Measurements from ENCODE around the gene BMX.
A peak's percentile ranks its signal among the peaks of the same experiment; 100 is the strongest.

The BMX gene

DNA sequence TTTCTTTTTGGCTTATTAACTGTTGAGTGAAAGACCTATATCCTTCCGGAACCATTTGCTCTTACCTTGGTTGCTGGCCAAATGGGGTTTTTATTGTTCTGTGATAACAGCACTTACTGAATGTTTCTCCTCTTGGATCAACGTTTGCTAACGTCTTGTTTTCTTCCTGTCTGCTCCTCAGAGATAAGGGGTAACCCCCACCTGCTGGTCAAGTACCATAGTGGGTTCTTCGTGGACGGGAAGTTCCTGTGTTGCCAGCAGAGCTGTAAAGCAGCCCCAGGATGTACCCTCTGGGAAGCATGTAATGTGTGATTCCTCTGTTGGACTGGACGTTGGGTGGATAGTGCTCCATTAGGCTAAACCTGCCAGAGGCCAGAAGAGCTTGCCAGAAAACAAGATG, 15.3 kb downstream of the BMX start:
- no peak for TF ChIP-seq CTCF (conservative IDR thresholded peaks at IDR 0.05; ENCODE audit: low read depth, low read length)
- no peak overlapping the region for H3K4me3 ChIP-seq (ENCODE audit: low read depth, low read length)

DNA sequence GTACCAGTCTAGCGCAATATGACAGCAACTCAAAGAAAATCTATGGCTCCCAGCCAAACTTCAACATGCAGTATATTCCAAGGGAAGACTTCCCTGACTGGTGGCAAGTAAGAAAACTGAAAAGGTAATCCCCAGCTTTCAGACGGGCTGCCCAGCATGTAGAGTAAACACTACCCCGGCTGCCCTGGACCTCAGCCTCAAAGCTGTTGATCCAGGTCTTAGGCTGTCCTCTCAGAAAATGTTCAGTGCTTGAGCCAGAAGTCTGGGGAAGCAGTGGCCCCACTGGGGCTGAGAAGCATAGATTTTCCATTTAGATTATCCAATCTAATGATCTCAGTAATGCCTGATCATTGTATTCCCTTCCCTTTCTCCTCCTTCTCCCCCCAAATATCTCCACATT, 21.9 kb downstream of the BMX start:
- no peak for DNase-seq (ENCODE audit: low read depth)
- H3K4me3 ChIP-seq (ENCODE audit: low read depth, low read length) = no peak overlapping the region
- no peak for TF ChIP-seq CTCF (conservative IDR thresholded peaks at IDR 0.05; ENCODE audit: low read depth, low read length)

More for the DNA sequence above, 15.3 kb downstream of the BMX start:
- no peak for DNase-seq (ENCODE audit: low read depth)

DNA sequence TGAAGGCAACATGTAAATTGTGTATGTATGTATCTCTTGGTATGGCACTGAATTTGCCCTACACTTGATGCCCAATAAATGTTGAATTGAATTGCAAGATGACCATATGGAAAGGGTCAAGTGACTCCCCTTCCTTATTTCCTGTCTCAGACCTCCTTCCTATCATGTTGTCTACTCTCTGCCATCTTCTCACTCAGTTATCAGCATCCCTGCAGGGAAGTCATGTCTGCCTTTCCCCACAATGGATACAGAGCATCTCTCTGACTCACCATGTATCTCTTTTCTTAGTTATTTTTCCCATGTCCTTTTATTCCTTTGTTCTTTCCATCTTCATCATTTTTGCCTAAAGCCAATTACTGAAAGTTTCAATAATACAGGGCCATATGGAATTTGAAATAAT, 22.5 kb downstream of the BMX start:
- no peak for DNase-seq (ENCODE audit: low read depth)
- no peak overlapping the region for H3K4me3 ChIP-seq (ENCODE audit: low read depth, low read length)
- no peak for TF ChIP-seq CTCF (conservative IDR thresholded peaks at IDR 0.05; ENCODE audit: low read depth, low read length)

GRCh38 chrX:15524417-15524816, 23.8 kb downstream of the BMX start:
- DNase-seq (ENCODE audit: low read depth) = peak; percentile 59
- H3K4me3 ChIP-seq (ENCODE audit: low read depth, low read length) = no peak overlapping the region
- TF ChIP-seq CTCF (conservative IDR thresholded peaks at IDR 0.05; ENCODE audit: low read depth, low read length) = no peak

DNA sequence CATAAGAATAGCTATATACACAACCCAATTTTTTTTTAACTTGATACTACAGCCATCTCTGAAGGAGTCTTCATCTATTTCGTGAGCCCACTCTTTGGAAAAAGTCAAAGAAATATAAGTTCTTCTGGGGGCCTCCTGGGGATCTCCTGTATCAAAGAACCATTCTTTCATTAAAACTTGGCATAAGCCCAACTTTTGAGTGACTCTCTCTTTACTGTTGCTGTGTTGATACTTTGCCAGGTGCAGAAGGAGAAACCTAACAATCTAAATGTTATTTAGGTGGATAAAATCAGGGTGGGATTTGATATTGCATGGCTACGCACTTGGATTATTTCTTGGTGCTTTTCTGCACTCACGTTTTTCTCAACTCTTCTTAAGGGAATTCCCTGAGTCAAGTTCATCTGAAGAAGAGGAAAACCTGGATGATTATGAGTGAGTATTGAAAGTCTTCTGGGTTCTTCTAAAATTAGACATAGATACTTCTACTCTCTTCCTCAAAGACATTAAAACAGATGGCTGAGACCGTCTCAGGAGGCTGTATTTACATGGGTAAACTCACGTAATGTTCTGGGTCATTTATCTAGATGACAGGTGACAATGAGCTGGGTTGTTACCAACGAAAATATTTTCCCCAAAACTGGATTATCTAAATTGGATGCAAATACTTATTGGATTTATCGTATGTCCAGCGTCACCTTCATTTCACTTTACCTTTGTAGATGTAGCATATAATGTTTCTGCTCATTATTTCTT, 25.2 kb downstream of the BMX start:
- H3K4me3 ChIP-seq (ENCODE audit: low read depth, low read length) = no peak overlapping the region
- TF ChIP-seq CTCF (conservative IDR thresholded peaks at IDR 0.05; ENCODE audit: low read depth, low read length) = no peak
- DNase-seq (ENCODE audit: low read depth) = no peak

- DNase-seq (ENCODE audit: low read depth) = no peak
- TF ChIP-seq CTCF (conservative IDR thresholded peaks at IDR 0.05; ENCODE audit: low read depth, low read length) = no peak
- no peak overlapping the region for H3K4me3 ChIP-seq (ENCODE audit: low read depth, low read length)
These were observed 28.6 kb downstream of the BMX start for GRCh38 chrX:15529165-15529564.

- DNase-seq (ENCODE audit: low read depth) = no peak
- TF ChIP-seq CTCF (conservative IDR thresholded peaks at IDR 0.05; ENCODE audit: low read depth, low read length) = no peak
- no peak overlapping the region for H3K4me3 ChIP-seq (ENCODE audit: low read depth, low read length)
These were observed 29.7 kb downstream of the BMX start for GRCh38 chrX:15530318-15530717.

All from choroid plexus epithelial cell (primary cell).